GM12801 (cell line): ENCODE measurements around the gene NUDT1.

ENCODE experiments used
- CTCF ChIP-seq: IDR thresholded peaks from one replicate; pipeline ENCODE4 v1.5.1; 2011; ENCODE audit warnings: control low read depth; ENCODE audit not compliant: insufficient read length; ENCODE audit errors: extremely low read depth

Gene NUDT1

GRCh38 chr7:2241580-2242540 lies at the start of gene NUDT1, which contains the start of gene MRM2:
Gene NUDT1, plus strand, starts transcription at chr7:2242226. Its CDS starts 2,349 bp downstream, at chr7:2244575.
Gene MRM2, minus strand, starts transcription at chr7:2242205. Its CDS starts 36 bp downstream, at chr7:2242169.
- no peak for TF ChIP-seq CTCF

- TF ChIP-seq CTCF = no peak
These were observed 49.0 kb upstream of the NUDT1 start for GRCh38 chr7:2192831-2193534.

GRCh38 chr7:2193575-2194305 lies 48.3 kb upstream of the NUDT1 start:
- no peak for TF ChIP-seq CTCF

GRCh38 chr7:2195400-2196246 lies 46.4 kb upstream of the NUDT1 start:
- TF ChIP-seq CTCF = no peak

GRCh38 chr7:2196381-2197378 lies 45.3 kb upstream of the NUDT1 start:
- no peak for TF ChIP-seq CTCF
